HG02610 (cell line): ENCODE data around the gene TTC32.

ENCODE experiments used
- ATAC-seq: cut with Tn5 transposase; IDR thresholded peaks from one replicate; pipeline ENCODE4 v1.9.1; 2021; ENCODE audit warnings: mild to moderate bottlenecking, moderate library complexity; ENCODE audit not compliant: unreplicated experiment

Gene TTC32

DNA sequence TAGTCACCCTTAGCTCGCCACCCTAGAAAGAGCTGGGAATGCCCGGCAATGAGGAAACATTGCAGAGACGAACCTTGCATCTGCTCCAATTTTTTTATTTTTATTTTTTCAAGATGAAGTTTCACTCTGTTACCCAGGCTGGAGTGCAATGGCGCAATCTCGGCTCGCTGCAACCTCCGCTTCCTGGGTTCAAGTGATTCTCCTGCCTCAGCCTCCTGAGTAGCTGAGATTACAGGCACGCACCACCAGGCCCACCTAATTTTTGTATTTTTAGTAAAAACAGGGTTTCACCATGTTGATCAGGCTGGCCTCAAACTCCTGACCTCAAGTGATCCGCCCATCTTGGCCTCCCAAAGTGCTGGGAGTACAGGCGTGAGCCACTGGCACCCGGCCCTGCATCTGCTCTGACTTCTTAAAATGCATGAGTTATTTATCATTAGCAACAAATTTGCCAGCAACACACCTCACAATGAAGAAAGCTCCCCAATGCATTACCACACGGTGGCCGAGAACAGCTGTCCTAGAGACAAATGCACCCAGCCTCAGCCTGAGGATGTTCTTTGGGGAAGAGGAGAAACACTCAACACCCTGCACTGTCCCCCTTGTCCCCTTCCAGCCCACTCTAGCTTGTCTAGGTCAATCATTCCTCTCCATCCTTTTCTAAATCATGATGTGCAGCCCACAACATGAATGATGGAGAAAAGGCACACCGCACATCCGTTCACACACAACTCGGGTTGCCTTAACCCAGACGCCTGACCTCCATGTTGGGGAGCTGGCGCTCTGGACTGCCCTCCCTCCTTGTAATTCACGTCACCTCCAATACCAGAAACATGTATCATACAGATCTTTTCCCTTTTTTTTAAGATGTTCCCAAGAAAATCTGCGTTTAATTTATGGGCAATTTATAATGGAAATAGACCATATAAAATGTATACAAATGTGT lies 46.9 kb downstream of the TTC32 start:
- no peak for ATAC-seq

GRCh38 chr2:19851116-19851695 lies 50.6 kb downstream of the TTC32 start:
- ATAC-seq: no peak

DNA sequence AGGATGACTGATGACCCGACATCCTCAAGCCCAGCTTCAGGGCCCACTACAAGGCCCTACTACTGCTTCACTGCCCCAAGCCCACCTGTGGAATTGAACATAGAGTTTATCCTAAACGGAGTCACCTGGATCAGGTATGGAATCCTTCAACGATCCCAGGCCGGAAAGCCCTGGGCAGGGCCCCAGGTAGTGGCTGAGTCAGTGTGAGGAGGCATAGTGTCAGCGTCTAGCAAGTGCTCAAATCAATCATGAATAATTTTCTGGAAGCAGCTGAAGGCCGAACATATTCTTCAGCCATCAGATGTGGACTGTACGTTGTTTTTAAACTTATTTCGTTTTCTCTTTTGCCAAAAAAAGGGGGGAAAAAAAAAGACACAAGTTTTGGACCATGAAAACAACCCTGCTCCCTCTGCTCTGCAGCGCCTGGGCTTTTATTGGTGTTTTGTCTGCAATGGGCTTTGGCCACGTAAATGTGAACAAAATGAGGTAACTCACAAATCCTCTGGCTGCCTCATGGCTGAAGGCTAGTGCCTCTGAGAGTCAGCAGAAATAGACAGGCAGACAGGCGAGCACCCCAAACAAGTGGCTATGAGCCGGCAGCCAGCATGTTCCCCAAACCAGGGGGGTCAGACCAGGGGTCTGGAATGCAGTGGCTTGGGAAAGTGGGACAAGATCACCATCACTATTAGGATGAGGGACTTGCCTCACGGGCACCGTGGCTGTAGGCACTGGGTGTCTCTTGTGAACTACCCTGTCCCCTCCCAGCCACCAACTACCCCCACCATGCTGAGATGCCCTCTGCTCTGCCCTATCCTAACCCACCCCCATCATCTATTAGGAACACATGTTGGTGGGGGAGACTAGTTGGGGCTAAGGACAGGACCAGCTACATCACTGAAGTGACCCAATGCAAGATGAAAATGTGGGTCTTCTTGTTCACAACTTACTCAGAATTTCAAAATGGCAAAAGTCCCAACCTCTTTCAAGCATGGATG lies 51.4 kb downstream of the TTC32 start:
- ATAC-seq: no peak

- no peak for ATAC-seq
Measured at GRCh38 chr2:19848952-19849351, 52.8 kb downstream of the TTC32 start.

DNA sequence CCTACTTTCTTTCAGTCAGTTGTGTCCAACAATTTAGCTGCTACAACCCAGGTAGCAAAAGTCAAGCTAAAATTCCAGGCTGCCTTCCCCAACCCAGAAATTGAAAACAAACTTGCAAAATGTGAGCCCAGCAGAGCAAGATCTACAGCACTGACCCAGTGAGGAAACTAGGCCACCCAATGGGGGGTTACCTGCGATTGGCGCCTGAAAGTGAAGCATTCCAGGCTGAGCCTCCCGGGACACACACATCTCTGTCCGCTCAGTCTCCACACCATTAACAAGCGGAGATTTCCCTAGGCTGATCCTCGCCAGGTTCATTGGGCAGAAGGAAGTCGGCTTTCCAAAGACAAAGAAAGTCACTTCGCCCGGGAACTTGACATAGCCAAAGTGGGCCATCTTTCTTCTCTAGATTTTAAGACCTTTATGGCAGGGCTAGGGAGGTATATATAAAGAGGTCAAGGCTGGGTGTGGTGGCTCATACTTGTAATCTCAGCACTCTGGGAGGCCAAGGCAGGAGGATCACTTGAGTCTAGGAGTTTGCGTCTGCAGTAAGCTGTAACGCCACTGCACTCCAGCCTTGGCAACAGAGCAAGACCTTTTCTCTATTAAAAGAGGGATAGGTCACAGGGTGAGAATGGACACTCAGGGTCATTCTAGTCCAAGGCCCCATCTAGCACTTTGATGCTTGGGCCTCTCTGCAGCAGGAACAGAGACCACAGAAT lies 53.6 kb downstream of the TTC32 start:
- no peak for ATAC-seq

DNA sequence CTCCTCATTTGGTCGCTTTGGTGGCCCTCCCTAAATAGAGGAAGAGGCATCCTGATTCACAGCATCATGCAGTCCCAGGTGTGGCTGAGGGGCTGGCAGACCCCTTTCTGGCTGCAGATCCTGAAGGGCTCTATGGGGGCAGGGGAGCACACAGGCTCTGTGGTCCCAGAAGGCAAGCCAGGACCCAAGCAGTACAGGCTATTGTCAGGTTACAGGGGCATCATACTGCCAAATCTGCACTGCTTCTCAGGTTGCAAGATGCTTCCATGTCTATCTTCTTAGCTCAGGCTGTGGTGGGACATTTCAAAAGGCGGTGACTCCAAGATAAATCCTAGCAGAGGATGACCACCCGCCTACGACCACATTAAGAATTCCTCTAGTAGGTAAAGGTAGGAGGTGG lies 54.3 kb downstream of the TTC32 start:
- no peak for ATAC-seq
